ENCODE measurements around the gene RAP2C. TPM values are rescaled to one million over a fixed set of nuclear protein-coding genes. Genes with fewer than 3 reads are reported as not detected.

RAP2C gene
- total RNA-seq = 19.9 and 20.9 TPM in 2 replicates

DNA sequence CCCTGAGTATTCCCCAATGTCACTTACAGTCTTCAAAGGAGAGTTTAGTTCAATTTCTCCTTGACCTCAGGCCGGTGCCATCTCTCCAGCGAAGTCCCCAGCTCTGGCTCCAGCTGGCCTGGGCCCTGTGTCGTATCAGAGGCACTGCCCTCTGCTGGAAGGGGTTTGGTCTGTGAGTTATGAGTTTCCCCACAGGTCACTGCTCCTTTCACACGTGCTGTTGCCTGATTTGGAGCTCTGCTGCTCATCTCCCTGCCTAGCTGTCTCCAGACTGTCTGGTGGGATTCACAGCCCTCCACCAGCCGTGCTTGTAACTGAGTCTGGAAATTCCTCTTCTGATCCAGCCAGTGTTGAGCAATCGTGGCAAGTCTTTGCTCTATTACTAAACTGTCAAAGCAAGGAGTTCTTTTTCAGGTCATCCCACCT is at the start of gene RAP2C:
RAP2C (minus strand) TSS at position 105 of the 426 bp plus-strand sequence. CDS start 2,179 bp downstream, outside the sequence.

Other genes starting within 250 kb of the RAP2C start
- gene STK26, start 196.1 kb downstream of the RAP2C start, total RNA-seq = 8.1 and 14.3 TPM in 2 replicates
- under 0.01 TPM in 1 of 2 replicates, not detected in the other for gene FRMD7, start 91.4 kb downstream of the RAP2C start, total RNA-seq